GM18508 (cell line): Measurements from ENCODE around the gene ADM.
A peak's percentile ranks its signal among the peaks of the same experiment; 100 is the strongest.

Experiments
- ATAC-seq: cut with Tn5 transposase; IDR thresholded peaks from one replicate; pipeline ENCODE4 v1.9.1; 2021; ENCODE audit warnings: moderate number of reproducible peaks; ENCODE audit not compliant: insufficient read depth, unreplicated experiment

Gene ADM

DNA sequence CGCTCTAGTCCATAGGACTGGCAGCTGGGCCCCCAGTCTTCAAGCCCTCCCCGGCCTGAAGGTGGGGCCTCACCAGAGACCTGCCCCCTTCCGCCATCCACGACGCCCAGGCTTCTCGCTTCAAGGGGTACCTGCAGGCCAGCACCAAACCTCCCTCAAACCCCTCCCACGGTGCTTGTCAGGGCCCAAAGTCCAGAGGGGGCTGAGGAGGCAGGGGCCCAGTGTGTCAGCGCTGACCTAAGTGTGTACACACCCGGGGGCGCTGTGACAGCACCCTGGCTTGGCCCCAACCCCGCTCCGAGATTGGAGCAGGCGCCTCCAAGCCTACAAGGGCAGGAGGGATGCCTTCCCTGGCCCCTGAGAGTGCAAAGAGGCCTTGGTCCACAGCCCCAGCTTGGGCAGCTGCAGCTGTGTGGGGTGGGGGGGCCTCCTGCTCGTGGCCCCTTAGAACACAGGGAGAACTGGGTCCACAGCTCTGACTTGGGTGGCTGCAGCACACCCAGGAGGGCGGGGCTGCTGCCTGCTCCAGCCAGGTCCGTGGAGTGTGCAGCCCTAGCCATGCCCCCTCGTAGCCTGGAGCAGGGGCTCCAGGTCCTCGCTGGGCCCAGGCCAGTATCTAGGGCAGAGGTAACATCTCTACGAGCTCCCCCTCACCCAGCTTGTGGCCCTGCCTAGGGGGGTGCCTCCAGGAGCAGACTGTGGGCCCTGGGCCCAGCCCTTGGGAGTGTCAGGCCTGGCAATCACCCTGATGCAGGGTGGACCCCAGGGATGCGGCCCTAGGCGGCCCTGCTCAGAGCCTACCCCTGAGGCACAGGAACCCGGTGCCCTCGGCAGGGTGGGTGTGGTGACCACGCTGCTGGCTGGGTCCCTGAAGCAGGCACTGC, 15.8 kb upstream of the ADM start:
- ATAC-seq, result no peak

DNA sequence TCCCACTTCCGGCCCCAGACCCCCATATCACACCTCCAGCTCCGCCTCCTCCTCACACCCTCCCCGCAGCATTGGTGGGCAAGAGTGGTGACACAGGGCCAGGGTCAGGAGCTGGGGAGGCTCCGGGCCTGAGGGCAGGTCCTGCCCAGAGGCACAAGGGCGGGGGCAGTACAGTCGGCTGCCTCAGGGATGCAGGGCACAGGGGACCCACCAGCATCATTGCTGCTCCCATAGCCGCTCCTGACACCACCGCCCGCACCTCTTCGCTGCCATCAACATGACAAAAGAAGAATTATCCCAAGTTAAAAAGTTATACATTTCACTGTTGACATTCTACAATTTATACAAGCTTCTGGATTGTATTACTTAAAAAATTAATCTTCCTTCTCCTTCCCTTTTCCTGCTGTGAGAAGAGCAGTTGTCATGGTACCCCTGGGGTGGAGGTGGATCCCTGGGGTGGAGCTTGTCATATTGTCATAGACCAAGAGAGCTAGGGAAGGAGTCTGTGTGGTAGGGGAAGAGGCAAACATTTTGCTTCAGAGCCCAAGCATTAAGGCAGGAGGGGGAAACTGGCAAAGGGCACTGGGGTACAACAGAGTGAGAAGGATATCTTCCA, 15.0 kb upstream of the ADM start:
- ATAC-seq, result no peak

DNA sequence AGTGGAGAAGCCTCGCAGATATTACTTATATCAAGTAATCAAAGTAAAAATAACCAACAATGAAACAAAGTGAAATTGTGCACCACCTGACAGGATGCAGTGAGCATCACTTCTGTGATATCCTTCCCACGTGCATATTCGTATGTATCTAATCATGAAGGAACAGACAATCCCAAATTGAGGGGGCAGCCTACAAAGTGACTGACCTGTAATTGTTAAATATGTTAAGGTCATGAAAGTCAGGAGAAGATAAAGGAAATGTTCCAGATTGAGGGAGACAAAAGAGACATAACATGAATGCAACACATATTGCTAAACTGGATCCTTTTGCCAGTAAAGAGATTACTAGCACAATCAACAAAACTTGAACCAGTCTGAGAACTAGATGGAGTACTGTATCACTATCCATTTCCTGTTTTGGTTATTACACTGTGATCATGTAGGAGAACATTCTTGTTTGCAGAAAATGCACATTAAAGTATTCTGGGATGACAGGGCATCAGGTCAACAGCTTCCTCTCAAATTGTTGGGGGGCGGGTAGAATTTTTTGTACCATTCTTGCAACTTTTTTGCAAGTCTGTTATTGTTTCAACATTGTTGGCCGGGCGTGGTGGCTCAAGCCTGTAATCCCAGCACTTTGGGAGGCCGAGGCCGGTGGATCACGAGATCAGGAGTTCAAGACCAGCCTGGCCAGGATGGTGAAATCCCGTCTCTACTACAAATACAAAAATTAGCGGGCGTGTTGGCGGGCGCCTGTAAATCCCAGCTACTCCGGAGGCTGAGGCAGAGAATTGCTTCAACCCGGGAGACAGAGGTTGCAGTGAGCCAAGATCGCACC, 12.9 kb upstream of the ADM start:
- no peak for ATAC-seq

DNA sequence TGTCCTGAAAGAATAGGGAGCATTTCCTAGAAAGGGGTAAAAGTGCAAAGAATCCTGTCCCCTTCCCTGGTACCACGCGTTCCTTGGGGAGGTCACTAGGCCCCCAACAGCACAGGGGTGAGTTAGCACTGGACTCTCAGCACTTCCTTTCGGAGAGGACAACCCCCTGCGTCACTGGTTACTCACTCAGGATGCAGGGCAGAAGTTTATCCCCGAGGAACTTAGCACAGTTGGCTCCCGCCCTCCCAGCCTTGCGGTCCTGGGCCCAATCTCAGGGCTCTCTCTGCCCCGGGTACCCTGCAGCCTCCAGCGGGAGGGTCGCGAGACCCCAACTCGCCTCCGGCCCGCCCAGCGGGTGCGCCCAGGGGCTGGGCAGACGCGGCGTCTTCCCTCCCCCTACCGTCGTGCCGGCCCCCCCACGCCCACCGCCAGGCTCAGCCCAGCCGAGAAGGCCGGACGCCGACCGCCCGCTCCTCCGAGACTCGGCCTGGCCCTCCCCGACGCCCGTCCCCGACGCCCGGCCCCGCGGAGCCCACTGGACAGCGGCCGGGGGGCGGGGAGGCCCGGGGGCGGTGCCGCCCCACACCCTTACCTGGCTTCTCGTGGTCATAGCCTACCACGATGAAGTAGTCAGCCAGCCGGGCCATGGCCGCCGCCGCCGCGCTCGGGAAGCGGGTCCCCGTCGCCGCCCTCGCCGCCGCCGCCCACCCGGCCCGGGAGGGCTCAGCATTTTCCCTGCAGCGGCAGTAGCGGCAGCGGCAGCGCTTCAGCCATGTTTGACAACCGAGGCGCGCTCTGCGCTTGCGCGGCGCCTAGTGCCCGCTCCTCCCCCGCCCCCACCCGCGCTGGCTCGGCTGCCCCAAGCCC, 11.2 kb upstream of the ADM start, which contains the start of gene SBF2:
Gene SBF2 (minus strand): TSS at position 797 of the 867 bp plus-strand sequence. CDS start 150 bp downstream, at position 647.
- no peak for ATAC-seq

DNA sequence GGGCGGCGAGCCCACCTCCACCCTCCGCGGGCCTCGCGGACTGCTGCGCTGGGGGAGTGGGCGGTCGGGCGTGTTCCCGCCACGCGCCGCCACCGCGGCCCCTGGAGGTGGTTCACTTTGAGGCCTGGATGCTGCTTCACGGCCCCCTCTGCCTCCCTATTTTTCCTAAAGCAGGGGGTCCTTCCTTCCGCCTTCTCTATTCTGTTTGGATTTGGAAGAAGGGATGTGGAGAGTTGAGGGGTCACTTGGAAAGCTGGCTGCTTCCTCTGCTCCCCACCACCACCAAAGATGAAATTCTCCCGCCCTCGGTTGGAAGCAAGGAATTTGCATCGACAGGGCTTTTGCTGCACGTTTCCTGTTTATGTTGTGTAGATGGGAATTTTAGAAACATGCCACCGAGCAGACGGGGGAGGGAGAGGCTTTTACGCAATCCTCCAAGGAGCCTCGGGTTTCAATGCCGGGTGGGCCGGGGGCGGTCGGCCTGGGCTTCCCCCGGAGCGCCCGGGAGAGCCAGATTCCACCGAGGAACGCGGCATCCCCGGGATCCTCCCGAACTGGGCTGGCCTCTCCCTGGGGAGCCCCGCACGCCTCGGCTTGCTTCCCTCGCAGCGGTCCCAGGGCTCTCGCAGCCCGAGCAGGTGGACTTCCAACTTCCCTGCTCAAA, 10.5 kb upstream of the ADM start:
- no peak for ATAC-seq

DNA sequence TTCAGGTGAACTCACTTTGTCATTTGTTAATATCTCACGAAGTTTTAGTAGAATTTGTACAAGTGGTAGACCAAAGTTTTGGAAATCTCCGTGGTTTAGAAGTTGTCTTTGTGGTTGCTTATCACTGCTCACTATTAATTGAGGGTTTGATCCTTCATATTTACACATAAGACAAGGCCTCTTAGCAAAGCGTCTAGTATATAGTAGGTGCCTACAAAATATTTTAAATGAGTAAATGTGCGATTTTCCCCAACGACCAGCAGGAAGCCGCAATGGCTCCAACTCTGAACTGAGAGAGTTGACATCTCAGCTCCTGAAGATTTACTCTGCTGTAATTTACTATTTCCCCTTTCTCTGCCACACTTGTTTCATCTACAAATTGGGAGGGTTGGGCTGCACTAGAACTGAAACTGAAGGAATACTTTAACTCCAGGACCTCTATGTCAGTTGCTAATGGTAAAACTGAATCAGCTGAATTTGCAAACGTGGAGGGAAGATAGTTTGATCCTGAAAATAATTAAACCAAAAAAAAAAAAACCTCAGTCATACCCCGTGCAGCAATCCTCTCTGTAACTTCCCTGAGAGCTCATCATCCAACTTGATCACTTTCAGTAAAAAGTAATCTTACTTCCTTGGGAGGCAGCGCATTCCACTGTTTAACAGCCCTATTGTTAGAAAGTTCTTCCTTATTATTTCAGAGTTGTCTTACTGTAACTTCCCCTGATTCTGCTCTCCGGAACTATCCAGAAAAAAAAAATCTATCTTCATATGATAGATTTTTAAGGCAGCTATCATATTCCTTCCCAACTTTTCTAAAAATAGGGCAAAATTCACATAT, 9.6 kb upstream of the ADM start:
- no peak for ATAC-seq

- ATAC-seq, result peak; percentile 97
Measured at GRCh38 chr11:10298342-10298741, 6.5 kb upstream of the ADM start.

DNA sequence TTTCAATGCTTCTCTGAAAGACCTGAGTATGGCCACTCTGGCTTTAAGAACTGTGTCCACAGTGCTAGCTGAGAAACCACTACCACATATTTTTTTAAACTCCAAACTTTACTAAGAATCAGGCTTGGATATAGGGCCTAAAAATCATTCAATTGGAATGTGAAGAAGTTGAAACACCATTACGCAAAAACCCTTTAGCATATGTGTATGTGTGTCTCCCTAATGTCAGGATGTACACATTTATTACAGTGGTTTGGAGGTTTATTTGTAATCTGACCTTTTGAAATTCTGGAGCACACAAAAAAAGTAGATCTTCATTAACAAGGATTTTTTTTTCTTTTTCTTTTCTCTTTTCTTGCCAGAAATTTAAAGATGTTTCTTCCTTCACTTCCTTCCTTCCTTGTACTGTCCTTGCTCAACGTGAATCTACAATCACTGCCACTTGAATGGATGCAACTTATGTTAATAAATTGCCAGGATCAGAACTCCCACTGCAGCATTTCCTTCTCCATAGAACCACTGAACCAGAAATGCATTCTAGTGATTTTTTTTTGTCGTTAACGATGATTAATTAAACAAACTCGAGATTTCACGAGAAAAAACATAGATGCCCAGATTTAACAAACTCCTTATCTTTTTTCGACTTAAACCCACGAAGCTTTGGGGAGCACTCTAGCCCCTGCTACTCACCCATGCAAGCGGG, 3.1 kb upstream of the ADM start:
- ATAC-seq, result no peak

- no peak for ATAC-seq
Measured at GRCh38 chr11:10302359-10302743, 2.5 kb upstream of the ADM start.

GRCh38 chr11:10302744-10303557, 1.9 kb upstream of the ADM start:
- no peak for ATAC-seq

DNA sequence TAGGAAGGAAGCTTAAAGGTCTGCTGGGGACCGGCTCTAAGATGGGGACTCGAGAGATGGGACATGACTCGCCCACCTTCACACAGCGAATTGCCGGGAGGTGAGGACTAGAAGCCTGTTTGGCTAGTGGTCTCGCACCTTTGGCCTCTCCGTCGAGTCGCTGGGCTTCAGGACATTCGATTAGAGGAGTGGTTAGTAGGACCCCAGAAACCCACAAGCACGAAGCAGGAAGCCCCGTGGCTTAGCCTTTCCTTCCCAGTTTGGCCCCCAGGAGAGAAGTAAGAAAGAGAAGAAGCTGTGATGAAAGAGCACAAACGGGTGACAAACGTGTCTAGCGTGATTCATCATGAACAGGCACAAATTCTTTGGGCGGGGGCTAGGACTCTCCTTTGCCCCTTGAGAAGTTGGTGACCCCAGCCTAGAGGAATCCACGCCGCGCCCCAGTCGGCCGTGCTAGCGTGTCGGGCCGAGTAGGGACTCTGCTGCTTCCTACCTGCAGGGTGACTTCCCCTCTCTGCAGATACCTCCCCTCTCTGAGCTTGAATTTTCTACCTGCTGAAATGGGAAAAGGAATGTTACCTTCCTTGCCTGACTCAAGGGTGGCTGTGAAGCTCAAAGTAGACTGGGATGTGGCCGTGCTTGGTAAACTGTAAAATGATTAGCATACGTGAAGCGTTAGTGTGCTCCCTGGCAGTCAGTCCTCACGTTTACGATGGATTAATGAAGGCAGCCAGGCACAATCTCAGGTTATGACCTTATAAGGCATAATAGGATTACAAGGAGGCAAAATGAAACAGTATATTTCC, 1.1 kb upstream of the ADM start:
- ATAC-seq, result no peak

- no peak for ATAC-seq
Measured at GRCh38 chr11:10305262-10305963, 540 bp downstream of the ADM start.

DNA sequence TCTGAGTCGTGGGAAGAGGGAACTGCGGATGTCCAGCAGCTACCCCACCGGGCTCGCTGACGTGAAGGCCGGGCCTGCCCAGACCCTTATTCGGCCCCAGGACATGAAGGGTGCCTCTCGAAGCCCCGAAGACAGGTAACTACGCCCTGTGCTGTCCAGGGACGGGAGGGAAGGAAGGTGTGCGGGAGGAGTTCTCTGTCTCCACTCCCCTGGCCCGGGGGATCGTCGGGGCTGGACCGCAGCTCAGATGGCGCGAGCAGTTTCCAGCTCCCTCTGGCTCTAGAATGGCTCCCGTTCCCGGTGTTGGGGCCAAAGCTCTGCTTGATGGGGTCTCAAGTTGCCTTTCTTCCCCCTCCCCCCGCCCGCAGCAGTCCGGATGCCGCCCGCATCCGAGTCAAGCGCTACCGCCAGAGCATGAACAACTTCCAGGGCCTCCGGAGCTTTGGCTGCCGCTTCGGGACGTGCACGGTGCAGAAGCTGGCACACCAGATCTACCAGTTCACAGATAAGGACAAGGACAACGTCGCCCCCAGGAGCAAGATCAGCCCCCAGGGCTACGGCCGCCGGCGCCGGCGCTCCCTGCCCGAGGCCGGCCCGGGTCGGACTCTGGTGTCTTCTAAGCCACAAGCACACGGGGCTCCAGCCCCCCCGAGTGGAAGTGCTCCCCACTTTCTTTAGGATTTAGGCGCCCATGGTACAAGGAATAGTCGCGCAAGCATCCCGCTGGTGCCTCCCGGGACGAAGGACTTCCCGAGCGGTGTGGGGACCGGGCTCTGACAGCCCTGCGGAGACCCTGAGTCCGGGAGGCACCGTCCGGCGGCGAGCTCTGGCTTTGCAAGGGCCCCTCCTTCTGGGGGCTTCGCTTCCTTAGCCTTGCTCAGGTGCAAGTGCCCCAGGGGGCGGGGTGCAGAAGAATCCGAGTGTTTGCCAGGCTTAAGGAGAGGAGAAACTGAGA, 1.4 kb downstream of the ADM start:
- ATAC-seq, result no peak

GRCh38 chr11:10307022-10307399, 2.1 kb downstream of the ADM start:
- ATAC-seq, result no peak
